OCI-LY3 (cell line): Measurements from ENCODE around the gene ROR1.

ENCODE experiments used
- H2AFZ ChIP-seq: fragments of 200-600, 300-600 bp; shearing (Covaris generic); 2 replicates; pipeline ENCODE4 v1.6.0; 2014; ENCODE audit warnings: antibody characterized with exemption, low read depth, low read length
- H3K27ac ChIP-seq: fragments of 200-600, 300-600 bp; sonication (generic); 2 replicates; pipeline ENCODE4 v1.5.1; 2014; ENCODE audit warnings: mild to moderate bottlenecking, low read length, moderate library complexity, mixed read lengths
- H3K27me3 ChIP-seq: fragments of 200-600, 300-600 bp; sonication (generic); 2 replicates; pipeline ENCODE4 v1.6.1; 2014; ENCODE audit warnings: low read depth, low read length, mixed read lengths
- H3K36me3 ChIP-seq: fragments of 200-600, 300-600 bp; sonication (generic); replicated peaks from 2 replicates; pipeline ENCODE3; 2014; ENCODE audit warnings: low read depth, low read length, mixed read lengths
- H3K4me1 ChIP-seq: fragments of 300-600, 200-600 bp; sonication (generic); 2 replicates; pipeline ENCODE4 v1.6.1; 2014; ENCODE audit warnings: low read length, mixed read lengths
- H3K4me2 ChIP-seq: fragments of 200-600, 300-600 bp; sonication (generic); 2 replicates; pipeline ENCODE4 v1.6.1; 2014; ENCODE audit warnings: low read length, mixed read lengths
- H3K4me3 ChIP-seq: fragments of 300-600, 200-600 bp; sonication (generic); 2 replicates; pipeline ENCODE4 v1.5.1; 2014; ENCODE audit warnings: antibody characterized with exemption, mild to moderate bottlenecking, low read length, moderate library complexity
- H3K79me2 ChIP-seq: fragments of 300-600, 200-600 bp; shearing (Covaris generic); 2 replicates; pipeline ENCODE4 v1.6.1; 2014; ENCODE audit warnings: mild to moderate bottlenecking, low read length, mixed read lengths
- H3K9ac ChIP-seq: fragments of 300-600, 200-600 bp; shearing (Covaris generic); 2 replicates; pipeline ENCODE4 v1.6.0; 2014; ENCODE audit warnings: mild to moderate bottlenecking, low read length, moderate library complexity
- H3K9me3 ChIP-seq: fragments of 200-600, 300-600 bp; shearing (Covaris generic); 2 replicates; pipeline ENCODE4 v1.6.1; 2014; ENCODE audit warnings: low read length, mixed read lengths; ENCODE audit not compliant: insufficient read depth
- H4K20me1 ChIP-seq: fragments of 200-600, 300-600 bp; sonication (generic); 2 replicates; pipeline ENCODE4 v1.6.1; 2016; ENCODE audit warnings: low read length, mixed read lengths; ENCODE audit not compliant: insufficient read depth
- CTCF ChIP-seq: fragments of 200-600, 300-600 bp; sonication (generic); IDR thresholded peaks from 2 replicates; pipeline ENCODE4 v1.5.1; 2014; ENCODE audit warnings: antibody characterized with exemption, low read length, low read depth
- EZH2phosphoT487 ChIP-seq: fragments of 200-600 bp; shearing (Covaris generic); IDR thresholded peaks from 2 replicates; pipeline ENCODE4 v1.6.1; 2018; ENCODE audit warnings: antibody characterized with exemption, mixed run types, low read depth

ROR1 gene

GRCh38 chr1:63923302-63923701 lies 149.5 kb downstream of the ROR1 start:
- no peaks in the 10 kb centered on the region for H3K9me3 ChIP-seq
- H3K79me2 ChIP-seq, result no peaks in the 10 kb centered on the region
- no peak overlapping the region for H3K9ac ChIP-seq
- H4K20me1 ChIP-seq, result no peaks in the 10 kb centered on the region
- H3K4me3 ChIP-seq, result no peak overlapping the region
- no peaks in the 10 kb centered on the region for H3K36me3 ChIP-seq
- H3K4me1 ChIP-seq, result peaks cover 7% of the 10 kb centered on the region
- no peaks in the 10 kb centered on the region for H3K27me3 ChIP-seq
- H2AFZ ChIP-seq, result no peak overlapping the region
- no peak overlapping the region for H3K27ac ChIP-seq
- H3K4me2 ChIP-seq, result no peak overlapping the region
- TF ChIP-seq EZH2phosphoT487 (no peak), CTCF (no peak)

GRCh38 chr1:63924600-63924999 lies 150.8 kb downstream of the ROR1 start:
- Histone ChIP-seq H3K27me3 (no peaks in the 10 kb centered on the region), H3K27ac (no peak overlapping the region), H4K20me1 (no peaks in the 10 kb centered on the region), H3K4me1 (peaks cover 7% of the 10 kb centered on the region), H3K4me3 (no peak overlapping the region), H3K79me2 (no peaks in the 10 kb centered on the region), H2AFZ (no peak overlapping the region), H3K9me3 (no peaks in the 10 kb centered on the region), H3K9ac (no peak overlapping the region), H3K36me3 (no peaks in the 10 kb centered on the region), H3K4me2 (no peak overlapping the region)
- TF ChIP-seq CTCF, result no peak

GRCh38 chr1:63928186-63929105 lies 154.6 kb downstream of the ROR1 start:
- H2AFZ ChIP-seq, result no peak overlapping the region
- H3K4me2 ChIP-seq, result no peak overlapping the region
- no peak for TF ChIP-seq EZH2phosphoT487
- no peak for TF ChIP-seq CTCF
- no peaks in the 10 kb centered on the region for H4K20me1 ChIP-seq
- H3K9ac ChIP-seq, result no peak overlapping the region
- H3K27me3 ChIP-seq, result no peaks in the 10 kb centered on the region
- no peaks in the 10 kb centered on the region for H3K36me3 ChIP-seq
- H3K79me2 ChIP-seq, result no peaks in the 10 kb centered on the region
- no peak overlapping the region for H3K27ac ChIP-seq
- H3K4me1 ChIP-seq, result no peaks in the 10 kb centered on the region
- H3K9me3 ChIP-seq, result no peaks in the 10 kb centered on the region
- H3K4me3 ChIP-seq, result no peak overlapping the region

GRCh38 chr1:63929106-63929478 lies 155.3 kb downstream of the ROR1 start:
- no peaks in the 10 kb centered on the region for H3K9me3 ChIP-seq
- H3K9ac ChIP-seq, result no peak overlapping the region
- no peaks in the 10 kb centered on the region for H4K20me1 ChIP-seq
- no peaks in the 10 kb centered on the region for H3K36me3 ChIP-seq
- no peaks in the 10 kb centered on the region for H3K79me2 ChIP-seq
- no peaks in the 10 kb centered on the region for H3K27me3 ChIP-seq
- no peak overlapping the region for H3K4me3 ChIP-seq
- TF ChIP-seq CTCF, result no peak
- no peak for TF ChIP-seq EZH2phosphoT487
- H2AFZ ChIP-seq, result no peak overlapping the region
- H3K4me2 ChIP-seq, result no peak overlapping the region
- no peak overlapping the region for H3K27ac ChIP-seq
- H3K4me1 ChIP-seq, result no peaks in the 10 kb centered on the region
